Measurements from ENCODE around the gene HUWE1.

The HUWE1 gene

DNA sequence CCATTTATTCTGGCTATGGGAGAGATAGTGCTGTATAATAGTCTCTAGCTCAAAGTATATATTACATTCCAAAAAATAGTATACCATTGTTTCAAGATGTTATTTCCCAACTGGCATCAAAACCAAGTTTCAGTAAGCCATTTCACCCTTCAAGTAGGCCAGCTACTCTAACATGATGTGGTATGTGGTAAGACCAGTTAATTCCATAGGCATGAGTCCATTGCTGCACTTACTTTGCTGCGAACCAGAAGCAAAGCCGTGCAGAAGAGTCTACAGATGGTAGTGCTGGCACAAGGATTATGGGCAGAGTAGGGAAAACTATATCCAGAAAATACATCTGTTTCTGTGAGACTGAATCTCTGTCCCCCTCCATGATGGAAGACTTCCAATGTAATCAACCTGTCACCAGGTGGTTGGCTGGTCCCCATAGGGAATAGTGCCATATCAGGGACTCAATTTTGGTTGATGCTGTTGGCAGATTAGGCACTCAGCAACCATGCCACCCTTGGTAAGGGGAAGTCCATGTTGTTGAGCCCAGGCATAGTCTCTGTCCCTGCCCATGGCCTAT lies 202.6 kb downstream of the HUWE1 start:
- DNase-seq: no peak

DNA sequence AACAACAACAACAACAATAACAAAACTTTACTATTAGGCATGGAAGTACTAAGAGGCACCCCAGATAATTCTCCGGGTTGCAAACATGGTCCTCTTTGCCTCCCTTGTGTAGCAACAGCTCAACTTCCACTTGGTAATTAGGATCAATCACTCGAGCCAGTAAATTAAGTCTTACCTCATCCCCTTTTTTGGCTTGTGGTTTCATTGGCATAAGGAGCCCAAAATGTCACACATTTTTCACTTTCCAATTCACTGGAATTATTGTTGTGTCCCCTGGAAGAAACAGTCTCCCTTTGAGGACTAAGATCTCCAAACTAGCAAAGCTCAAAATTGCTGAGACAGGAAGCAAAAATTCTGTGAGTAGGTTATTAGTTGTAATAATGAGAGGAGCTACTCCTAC lies 203.1 kb downstream of the HUWE1 start:
- no peak for DNase-seq
